GM18873 (cell line): ENCODE measurements around the gene MYBBP1A.

ENCODE experiments used
- ATAC-seq: cut with Tn5 transposase; IDR thresholded peaks from one replicate; pipeline ENCODE4 v1.9.1; 2021; ENCODE audit warnings: mild to moderate bottlenecking, moderate library complexity, moderate number of reproducible peaks; ENCODE audit not compliant: unreplicated experiment, low FRiP score

The MYBBP1A gene

DNA sequence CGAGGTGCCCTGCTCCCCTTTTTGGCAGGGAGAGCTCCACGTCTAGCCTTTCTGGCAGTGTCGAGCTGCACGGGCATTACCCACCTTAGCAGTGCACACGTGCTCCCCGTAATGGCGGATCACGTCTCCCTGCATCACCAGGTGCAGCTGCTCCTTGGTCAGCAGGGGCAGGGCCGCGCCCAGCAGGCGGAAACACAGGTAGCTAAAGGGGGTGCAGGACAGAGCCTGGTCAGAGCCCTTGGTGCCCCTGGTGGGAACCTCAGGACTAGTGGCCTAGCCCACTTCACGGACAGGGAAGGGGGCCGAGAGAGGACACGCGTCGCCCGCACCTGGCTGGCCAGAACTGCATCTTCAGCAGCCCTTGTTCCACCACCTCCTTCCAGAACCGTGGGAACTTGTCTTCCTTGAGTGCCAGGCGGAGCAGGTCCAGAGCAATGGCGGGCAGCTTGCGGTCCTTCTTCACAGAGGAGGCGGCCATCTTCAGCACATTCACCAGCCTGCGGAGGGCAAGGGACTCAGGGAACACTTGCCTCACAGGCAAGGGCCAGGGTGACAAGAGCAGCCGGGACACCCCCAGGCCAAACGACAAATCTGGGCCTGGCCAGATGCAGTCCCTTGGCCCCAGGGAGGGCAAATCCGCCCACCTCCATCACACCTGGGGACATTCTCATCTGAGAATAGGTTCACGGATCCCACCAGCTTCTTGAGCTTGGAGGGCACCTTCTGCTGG is 3.2 kb downstream of the MYBBP1A start:
- ATAC-seq = no peak

DNA sequence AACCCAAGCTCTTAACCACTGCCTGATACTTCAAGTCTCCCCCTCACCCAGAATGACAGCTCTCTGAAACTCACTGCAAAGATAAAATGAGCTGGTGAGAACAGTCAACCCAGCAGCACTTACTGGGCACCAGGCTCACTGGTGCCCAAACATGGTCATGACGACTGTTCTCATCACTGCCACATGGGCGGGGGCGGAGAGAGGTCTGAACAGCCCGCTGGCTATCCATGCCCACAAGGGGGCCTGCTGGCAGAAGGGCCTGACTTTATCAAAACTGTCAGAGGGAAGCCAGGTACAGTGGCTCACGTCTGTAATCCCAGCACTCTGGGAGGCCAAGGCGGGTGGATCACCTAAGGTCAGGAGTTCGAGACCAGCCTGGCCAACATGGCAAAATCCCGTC is 4.0 kb downstream of the MYBBP1A start:
- no peak for ATAC-seq

DNA sequence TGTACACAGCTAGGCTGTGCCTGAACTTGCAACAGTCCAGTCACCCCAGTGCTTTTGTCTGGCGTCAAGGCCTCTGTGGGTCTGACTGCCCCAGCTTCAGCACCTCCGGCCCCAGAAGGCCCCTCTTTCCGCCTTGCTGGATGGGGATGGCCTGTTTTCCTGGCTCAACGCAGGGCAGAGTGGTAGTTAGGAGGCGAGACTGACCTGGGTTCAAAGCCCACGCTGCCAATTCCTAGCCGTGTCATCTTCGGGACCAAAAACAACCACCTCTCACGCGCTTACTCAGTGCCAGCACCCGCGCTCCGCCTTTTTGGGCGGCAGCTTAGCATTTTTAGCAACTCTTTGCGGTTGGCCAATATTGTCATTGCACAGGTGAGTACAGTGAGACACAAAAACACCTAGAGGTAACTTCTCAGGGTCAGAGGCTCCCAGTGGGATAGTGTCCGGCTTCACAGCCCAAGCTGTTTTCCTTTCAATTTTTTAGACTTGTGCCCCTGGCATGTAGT is 4.6 kb downstream of the MYBBP1A start:
- ATAC-seq = no peak

DNA sequence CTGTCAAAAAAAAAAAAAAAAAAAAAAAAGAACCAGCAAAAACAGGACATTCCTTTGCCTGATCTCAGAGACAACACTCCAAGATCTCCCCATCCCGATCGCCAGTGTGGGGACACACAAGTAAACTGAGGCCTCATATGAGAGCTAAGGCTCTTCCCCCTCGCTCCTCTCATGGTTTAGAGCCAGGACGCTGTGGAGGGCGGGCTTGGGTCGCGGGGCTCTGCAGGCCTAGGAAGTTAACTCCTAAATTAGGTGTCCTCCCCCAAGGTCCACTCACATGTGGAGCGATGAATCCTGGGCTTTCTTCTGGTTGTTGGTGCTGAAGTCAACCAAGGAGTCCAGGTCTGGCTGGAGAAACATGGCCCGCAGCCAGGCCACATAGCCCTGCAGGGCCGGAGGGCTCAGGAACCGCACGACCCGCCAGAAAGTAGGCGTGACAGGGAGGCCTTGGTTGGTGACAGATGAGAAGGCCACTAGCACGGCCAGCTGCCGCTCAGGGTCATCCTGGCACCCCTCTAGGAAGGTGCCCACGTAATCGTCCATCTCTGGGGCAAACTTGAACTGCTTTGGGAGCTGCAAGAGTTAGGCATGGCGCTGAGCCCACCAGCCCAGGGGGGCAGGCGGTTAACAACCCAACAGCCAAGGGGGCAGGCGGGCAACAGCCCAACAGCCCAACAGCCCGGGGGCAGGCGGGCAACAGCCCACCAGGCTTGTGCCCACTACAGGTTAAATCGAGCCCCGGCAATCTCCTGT is 5.2 kb downstream of the MYBBP1A start:
- no peak for ATAC-seq

DNA sequence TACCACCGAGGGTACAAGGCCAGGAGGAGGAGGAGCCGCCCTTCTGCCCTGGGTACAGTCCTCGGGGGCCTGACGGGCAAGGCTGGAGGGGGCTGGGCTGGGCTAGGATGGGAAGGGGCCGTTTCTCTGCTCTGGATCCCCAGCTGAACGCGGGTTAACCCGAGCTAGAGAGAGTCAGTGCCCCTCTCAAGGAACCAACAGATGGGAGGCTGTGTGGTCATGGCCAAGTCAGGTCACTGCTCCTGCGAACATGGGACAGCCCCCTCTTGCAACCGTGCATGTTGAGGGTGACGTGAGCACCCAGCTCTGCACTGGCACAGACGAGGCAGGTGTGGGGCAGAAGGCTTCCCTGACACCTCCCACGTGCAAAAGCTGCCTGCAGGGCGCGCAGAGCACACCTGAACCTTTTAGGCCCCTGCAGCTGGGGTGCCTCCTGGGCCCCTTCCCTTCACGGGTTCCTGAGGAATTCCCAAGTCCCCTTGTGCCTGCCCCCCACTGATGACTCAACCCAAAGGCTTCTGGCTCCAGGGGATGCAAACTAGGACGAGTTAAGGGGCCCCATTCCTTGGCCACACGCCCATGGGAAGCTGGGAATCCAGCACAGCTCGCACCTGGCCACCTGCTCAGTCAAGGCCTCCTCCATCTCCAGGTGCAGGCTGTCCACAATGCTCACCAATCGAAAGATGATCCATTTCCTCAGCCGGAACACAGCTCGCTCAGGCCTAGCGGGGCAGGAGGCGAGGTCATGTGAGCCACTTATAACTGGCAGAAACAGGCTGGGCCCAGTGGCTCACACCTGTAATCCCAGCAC is 6.3 kb downstream of the MYBBP1A start:
- no peak for ATAC-seq

DNA sequence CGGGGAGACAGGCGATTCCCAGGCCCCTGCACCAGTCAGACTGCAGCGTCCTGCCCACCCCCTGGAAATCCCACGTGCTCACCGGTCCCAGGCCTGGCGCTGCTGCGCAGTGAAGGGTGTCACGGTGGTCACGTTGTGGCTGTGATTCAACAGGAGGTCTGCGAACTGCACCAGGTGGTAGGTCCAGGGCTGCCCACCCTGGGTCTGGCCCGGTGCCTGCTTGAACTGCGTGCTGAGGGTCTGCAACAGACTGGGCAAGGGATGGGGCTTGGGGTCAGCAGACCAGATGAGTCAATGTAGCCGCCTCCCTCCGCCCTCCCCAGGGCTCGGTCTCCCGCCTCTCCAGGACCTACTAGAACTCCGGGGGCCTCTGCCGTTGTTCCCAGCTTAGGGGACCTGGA is 7.1 kb downstream of the MYBBP1A start:
- no peak for ATAC-seq

DNA sequence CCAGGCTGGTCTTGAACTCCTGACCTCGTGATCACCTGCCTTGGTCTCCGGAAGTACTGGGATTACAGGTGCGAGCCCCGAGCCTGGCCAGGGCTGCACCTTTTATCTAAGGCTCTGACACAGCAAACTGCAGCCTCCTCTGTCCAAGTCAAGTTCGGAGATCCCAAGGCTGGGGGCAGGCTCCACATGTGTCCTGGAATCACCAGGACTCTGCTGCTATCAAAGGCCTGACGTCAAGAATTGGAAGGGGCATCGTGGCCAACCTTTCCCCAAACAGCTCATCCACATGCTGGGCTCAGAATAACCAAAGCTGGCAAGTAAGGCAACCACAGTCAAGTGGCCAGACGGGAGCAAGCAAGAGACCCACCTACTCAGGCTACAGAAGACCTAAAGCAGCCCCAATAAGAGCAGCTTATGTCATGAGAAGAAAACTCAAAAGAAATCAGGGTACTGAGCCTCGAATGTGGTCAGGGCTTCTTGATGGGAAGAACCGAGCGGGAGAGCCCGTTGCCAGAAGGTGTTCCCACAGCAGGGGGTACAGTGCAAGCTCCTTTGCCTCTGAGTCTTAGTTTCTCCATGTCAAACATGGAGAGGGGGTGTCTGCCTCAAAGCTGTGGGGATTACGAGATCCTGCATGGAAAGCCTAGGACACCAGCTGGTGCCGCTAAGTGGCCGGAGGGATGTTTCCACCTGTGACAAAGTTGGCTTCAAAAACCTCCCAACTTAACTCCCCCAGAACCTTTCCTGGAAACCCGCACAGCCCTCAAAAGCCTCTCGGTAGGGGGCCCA is 7.9 kb downstream of the MYBBP1A start:
- ATAC-seq = no peak

DNA sequence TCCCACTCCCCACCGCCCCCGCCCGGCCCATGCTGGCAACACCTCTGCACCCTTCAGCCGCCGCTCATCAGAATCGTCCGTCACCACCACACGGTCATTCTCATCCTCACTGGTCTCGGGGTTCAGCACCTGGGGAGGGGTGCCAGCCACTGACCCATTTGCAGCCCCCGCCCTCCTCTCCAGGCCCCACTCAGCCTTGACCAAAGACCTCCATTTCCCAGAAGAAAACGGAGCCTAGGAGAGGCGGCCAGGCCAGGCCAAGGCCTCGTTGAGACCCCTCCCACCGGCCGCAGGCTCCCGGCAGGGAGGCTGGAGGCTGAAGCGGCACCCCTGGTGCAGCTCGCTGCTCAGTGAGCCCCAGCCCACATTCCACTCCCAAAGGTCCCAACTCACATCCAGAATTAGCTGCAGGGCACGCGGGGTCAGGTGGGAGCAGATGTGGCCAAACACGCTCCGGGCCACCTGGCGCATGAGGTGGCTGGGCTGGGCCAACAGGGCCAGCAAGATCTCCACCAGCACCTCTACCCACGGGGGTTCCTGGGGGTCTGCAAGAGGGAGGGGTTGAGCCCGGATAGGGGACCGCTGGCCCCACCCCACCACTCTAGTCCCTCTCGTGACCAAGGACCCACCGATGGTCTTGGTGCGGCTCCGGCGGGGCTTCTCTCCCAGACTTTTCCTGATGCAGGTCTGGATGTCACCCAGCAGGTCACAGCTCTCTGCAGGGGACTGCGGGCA is 9.8 kb downstream of the MYBBP1A start:
- no peak for ATAC-seq

DNA sequence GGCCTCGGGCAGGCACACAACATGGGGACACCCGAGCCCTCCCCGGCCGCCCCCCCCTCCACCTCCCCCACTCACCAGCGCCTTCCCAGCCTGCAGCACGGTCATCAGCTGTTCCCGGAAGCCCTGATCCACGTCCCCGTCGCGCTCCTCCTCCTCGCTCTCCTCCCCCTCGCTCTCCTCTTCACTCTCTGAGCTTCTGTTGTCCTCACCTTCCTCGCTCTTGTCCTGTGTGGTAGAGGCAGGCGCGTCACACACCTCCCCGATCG is 10.3 kb downstream of the MYBBP1A start:
- no peak for ATAC-seq

DNA sequence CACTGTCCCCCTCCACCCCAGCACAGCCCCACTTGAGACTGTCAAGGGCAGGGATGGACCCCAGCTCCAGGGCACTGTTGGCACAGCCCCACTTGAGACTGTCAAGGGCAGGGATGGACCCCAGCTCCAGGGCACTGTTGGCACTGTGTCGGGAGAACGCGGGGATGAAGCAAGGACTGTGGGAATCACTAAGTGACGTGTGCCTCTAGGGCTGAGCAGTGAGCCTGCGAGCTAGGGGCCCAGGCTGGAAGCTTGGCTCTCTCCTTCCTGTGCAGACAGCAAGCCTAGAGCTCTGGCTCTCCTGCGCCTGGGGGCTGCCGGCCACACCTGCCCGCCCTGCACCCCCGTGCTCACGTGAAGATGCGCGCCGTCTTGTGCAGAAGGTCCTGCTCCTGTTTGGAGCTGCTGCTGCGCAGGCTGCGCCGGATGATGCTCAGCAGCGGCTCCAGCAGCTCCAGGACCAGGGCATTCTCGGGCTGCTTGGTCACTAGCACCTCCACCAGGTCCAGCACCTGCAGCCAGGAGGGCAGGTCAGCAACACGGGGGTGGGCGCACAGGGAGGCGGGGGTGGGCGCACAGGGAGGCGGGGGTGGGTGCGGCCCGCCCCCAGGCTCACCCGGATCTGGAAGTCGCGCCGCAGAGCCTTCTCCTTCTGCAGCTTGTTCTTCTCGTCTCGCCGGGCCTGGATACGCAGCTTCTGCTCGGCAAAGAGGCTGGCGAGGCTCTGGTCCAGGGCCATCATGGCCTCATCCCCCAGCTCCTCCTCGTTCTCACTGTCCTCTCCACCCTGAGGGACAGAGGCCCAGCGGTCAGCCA is 10.8 kb downstream of the MYBBP1A start:
- ATAC-seq = no peak

DNA sequence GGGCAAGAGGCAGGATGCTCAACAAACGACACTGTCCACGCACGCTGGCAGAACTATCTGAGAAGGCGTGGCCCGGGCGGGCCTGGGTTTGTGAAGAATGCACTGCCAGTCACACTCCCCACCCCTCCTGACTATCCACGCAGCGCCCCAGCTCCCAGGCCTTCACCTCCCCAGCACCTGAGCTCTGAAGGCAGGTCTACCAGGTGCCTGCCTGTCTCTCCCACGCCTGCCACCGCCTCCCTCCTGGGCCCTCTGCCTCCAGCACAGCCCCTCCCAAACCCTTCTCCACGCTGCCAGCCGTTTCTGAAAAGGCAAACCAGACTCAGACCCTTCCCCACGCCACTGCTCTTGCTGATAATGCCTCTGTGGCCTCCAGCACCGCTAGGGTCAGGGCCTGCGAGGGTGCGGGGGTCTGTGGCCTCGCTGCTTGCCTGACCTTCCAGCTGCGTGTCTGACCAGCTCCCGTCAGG is 11.6 kb downstream of the MYBBP1A start:
- no peak for ATAC-seq

DNA sequence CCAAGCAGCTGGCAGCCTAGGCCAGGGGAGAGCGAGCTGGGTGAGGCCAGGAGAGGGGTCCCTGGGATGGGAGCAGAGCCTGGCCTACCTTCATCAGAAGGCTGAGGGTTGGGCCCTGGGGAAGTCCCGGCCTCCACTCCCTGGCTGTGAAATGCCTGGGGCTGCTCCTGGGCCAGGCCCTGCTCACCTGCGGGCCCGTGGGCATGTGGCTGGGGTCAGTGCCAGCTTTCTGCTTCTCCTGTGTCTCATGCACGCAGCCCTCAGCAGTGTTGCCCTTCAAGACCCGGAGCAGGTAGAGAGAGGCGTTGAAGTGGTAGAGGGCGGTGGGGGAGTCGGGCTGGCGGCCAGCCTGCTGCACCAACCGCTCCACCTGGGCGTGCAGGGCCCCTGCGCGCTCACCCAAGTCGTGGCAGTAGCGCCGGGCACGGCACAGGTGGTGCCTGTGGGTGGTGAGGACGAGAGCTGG is 12.4 kb downstream of the MYBBP1A start:
- no peak for ATAC-seq

DNA sequence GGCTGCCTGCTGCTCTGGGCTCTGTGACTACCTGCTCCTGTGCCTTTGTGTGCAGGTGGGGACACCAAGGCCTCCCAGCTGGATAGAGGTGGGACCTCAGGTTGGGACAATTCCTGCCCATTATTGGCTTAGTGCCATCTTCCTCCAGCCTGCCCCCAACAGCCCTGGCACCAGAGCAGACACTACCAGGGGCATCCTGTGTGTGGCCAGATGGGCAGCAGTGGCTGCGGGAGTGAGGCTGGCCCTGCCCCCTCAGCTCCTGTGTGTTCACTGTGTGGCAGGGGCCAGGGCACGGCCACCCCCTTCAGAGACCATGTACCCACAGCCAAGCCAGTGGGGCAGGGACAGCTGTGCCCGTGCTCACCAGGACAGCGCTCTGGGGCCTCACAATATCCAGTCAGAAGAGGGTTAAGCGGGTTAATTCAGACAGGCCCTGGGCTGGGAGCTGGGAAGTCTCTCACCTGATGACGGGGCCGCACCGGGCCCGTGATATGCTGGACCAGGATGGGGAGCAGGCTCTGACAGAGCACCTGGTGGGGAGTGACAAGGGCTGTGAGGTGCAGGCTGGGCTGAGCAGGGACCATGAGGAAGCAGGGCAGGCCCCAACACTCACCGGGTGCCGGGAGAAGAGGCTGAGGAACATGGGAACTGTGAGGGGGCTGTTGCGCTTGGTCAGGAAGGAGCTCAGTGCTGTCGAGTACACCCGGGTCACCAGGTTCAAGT is 13.0 kb downstream of the MYBBP1A start:
- no peak for ATAC-seq

DNA sequence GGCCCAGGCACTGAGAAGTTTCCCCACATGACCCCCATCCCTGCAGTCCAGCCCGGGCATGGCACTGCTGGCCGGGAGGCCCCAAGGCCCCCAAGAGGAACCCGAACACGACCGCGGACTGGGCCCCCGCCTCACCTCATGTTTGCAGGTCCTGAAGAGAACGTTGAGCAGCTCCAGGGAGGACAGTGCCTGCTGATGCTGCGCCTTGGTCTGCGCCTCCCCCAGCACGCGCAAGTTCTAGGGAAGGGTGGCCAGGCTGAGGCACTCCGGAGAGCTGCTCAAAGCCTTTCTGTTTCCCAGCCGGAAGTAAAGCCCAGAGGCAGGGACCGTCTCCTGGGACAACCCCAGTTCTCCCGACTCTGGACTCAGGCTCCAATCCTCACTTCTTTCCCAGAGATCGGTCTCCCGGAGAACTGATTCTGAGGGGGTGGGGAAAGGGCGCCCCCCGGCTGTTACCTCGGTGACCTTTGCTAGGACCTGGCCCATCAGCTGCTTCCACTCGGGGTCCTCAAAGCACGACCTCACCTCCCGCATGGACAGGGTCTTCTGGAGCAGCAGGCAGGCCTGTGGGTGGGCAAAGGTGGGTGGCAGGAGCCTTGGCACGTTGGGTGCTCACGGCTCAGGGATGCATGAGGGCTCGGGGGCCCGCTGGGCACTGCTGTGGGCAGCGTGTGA is 13.7 kb downstream of the MYBBP1A start:
- no peak for ATAC-seq

DNA sequence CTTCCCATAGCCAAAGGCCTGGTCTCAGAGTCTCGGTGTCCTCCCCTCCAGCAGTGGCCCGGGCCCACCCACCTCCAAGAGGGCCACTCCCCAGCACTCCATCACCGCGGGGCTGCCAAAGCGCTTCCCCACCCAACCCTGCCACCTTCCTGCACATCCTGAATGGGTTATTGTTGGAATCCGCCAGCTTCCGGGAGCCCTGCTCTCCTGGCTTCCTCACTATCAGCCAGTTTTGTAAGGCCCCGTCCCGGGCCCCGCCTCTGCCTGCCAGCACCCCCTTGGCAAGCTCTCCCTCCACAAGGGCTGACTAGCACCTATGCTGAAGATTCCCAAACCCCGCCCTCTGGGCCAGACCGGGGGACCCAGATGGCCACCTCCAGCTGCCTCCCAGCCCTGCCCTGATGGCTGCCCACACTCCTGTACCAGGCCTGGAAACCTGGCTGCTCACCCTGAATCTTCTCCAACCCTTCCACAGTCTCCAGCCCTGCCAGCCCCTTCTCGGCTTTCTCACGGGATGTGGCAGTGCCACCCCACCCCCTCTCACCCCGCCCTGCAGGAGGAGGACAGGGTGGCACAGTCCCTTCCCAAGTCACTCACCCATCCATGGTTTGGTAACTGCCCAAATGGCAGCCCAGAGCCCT is 14.4 kb downstream of the MYBBP1A start:
- no peak for ATAC-seq

DNA sequence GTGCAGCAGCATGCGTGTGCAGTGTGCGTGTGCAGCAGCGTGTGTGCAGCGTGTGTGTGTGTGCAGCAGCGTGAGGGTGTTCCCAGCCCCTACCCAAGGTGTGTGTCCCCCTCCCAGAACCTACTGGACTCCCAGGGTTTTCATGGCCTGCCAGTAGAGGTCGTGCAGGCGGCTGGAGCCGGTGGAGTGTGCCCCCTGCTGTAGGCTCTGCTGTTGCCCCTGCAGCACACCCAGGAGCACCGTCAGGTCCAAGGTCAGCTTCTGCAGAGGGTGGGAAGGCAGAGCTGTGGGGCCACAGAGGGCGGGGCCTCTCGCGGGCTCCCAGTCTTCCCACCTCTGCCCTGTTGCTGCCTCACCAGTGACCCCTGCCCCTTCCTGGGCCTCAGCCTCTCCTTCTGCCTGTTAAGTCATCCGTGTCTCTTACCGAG is 14.9 kb downstream of the MYBBP1A start:
- ATAC-seq = no peak

DNA sequence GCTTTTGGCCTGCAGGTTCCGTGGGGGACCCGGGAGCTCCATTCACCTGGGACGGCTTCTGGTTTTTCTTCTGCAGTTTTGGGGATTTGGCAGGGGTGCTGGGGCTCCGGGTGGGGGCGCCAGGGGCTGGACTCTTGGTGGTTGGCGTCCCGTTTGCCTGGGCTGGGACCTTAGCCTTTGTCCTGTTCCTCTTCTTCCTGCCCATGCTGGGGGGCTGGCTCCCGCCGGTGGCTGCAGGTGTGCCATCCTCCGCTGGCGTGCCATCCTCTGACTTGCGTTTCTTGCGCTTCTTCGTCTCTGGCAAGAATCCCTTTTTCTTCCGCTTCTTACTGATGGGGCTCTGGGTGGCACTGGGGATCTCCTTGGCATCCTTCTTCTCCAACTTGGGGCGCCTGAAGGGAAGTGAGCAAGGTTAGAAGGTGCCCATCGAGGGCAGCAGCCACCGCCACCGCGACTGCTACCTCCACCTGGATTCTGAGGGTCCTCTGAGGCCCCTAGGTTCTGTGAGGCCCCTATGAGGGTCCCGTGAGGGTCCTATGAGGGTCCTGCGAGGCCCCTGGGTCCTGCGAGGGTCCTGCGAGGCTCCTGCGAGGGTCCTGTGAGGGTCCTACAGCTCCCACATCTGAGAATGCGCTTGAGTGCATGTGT is 15.5 kb downstream of the MYBBP1A start:
- ATAC-seq = no peak
